Stomach smooth muscle (tissue), 2 donors: ENCODE results near the gene TBL3.

Experiments used
- H3K27ac ChIP-seq: one replicate; pipeline ENCODE4 v1.7.0; 2013; ENCODE audit warnings: mild to moderate bottlenecking, low read length, inconsistent platforms
- H3K27me3 ChIP-seq, 2 donors: one replicate each; pipeline ENCODE4 v1.7.0; 2013; ENCODE audit warnings: low read length in 2 of 2; ENCODE audit not compliant: insufficient read depth in 2 of 2, control insufficient read depth in 1 of 2
- H3K36me3 ChIP-seq, 2 donors: one replicate each; pipeline ENCODE4 v1.7.0; 2013; ENCODE audit warnings: low read length in 2 of 2; ENCODE audit not compliant: control insufficient read depth in 2 of 2, insufficient read depth in 2 of 2
- H3K4me1 ChIP-seq: one replicate; pipeline ENCODE4 v1.7.0; 2013; ENCODE audit warnings: low read length; ENCODE audit not compliant: control insufficient read depth, insufficient read depth
- H3K4me3 ChIP-seq, 2 donors: one replicate each; pipeline ENCODE4 v1.7.0; 2013; ENCODE audit warnings: low read length in 2 of 2
- H3K9ac ChIP-seq, 2 donors: one replicate each; pipeline ENCODE4 v1.7.0; 2013; ENCODE audit warnings: low read length in 2 of 2, mild to moderate bottlenecking in 1 of 2
- H3K9me3 ChIP-seq, 2 donors: one replicate each; pipeline ENCODE4 v1.7.0; 2013; ENCODE audit warnings: low read length in 2 of 2; ENCODE audit not compliant: control insufficient read depth in 2 of 2
- donor health status: healthy.
- donor health status: Pancreatic carcinoma.

The TBL3 gene

GRCh38 chr16:1978476-1979120 is 6.7 kb downstream of the TBL3 start:
- Histone ChIP-seq H3K27ac (no peak overlapping the region), H3K4me3 (no peak overlapping the region)

GRCh38 chr16:1979271-1980029 is 7.6 kb downstream of the TBL3 start:
- no peak overlapping the region for H3K9ac ChIP-seq
- H3K4me1 ChIP-seq, result peaks cover 12% of the 10 kb centered on the region
- H3K36me3 ChIP-seq, result peaks cover 35 to 36% of the 10 kb centered on the region in 2 donors
- no peaks in the 10 kb centered on the region for H3K9me3 ChIP-seq
- peaks cover 51 to 55% of the 10 kb centered on the region in 2 donors for H3K27me3 ChIP-seq
- no peak overlapping the region for H3K27ac ChIP-seq
- no peak overlapping the region for H3K4me3 ChIP-seq

More at GRCh38 chr16:1978476-1979120, 6.7 kb downstream of the TBL3 start:
- no peak overlapping the region for H3K9ac ChIP-seq
- peaks cover 11% of the 10 kb centered on the region for H3K4me1 ChIP-seq
- H3K27me3 ChIP-seq, result peaks cover 53 to 58% of the 10 kb centered on the region in 2 donors
- no peaks in the 10 kb centered on the region for H3K9me3 ChIP-seq
- peaks cover 35 to 39% of the 10 kb centered on the region in 2 donors for H3K36me3 ChIP-seq

- H3K9ac ChIP-seq, result no peak overlapping the region
- no peaks in the 10 kb centered on the region for H3K9me3 ChIP-seq
- peaks cover 46 to 49% of the 10 kb centered on the region in 2 donors for H3K27me3 ChIP-seq
- no peak overlapping the region for H3K4me3 ChIP-seq
- peaks cover 20% of the 10 kb centered on the region for H3K4me1 ChIP-seq
- no peak overlapping the region for H3K27ac ChIP-seq
- H3K36me3 ChIP-seq, result peaks cover 27 to 29% of the 10 kb centered on the region in 2 donors
Measured at GRCh38 chr16:1980030-1980769, 8.3 kb downstream of the TBL3 start.

- Histone ChIP-seq H3K36me3 (peaks cover 22 to 26% of the 10 kb centered on the region in 2 donors), H3K4me3 (no peak overlapping the region), H3K9ac (no peak overlapping the region), H3K27ac (no peak overlapping the region), H3K9me3 (no peaks in the 10 kb centered on the region), H3K4me1 (peaks cover 24% of the 10 kb centered on the region), H3K27me3 (peaks cover 46 to 47% of the 10 kb centered on the region in 2 donors)
Measured at GRCh38 chr16:1980770-1981087, 8.9 kb downstream of the TBL3 start.

- H3K27me3 ChIP-seq, result peaks cover 44 to 46% of the 10 kb centered on the region in 2 donors
- H3K9me3 ChIP-seq, result no peaks in the 10 kb centered on the region
- no peak within 1 kb of the TSS for H3K9ac ChIP-seq
- peaks cover 24% of the 10 kb centered on the region for H3K4me1 ChIP-seq
- no peak within 1 kb of the TSS for H3K27ac ChIP-seq
- peaks cover 23 to 26% of the 10 kb centered on the region in 2 donors for H3K36me3 ChIP-seq
- no peak within 1 kb of the TSS for H3K4me3 ChIP-seq
Measured at GRCh38 chr16:1981398-1981836, 9.6 kb downstream of the TBL3 start, which contains the start of gene NOXO1. TSS of gene NOXO1 (minus strand) at chr16:1981469. CDS start at chr16:1981179, 290 bp downstream.

GRCh38 chr16:1982013-1982433 is 10.2 kb downstream of the TBL3 start:
- no peaks in the 10 kb centered on the region for H3K9me3 ChIP-seq
- no peak overlapping the region for H3K4me3 ChIP-seq
- no peak overlapping the region for H3K9ac ChIP-seq
- H3K36me3 ChIP-seq, result peaks cover 20 to 25% of the 10 kb centered on the region in 2 donors
- H3K4me1 ChIP-seq, result peaks cover 24% of the 10 kb centered on the region
- no peak overlapping the region for H3K27ac ChIP-seq
- peaks cover 40 to 43% of the 10 kb centered on the region in 2 donors for H3K27me3 ChIP-seq

GRCh38 chr16:1982991-1983543 is 11.2 kb downstream of the TBL3 start:
- Histone ChIP-seq H3K9me3 (no peaks in the 10 kb centered on the region), H3K4me3 (peak overlapping the region; percentile 63 to 76), H3K36me3 (peaks cover 11 to 18% of the 10 kb centered on the region in 2 donors), H3K9ac (no peak overlapping the region), H3K27ac (no peak overlapping the region), H3K27me3 (peaks cover 35 to 42% of the 10 kb centered on the region in 2 donors), H3K4me1 (peaks cover 24% of the 10 kb centered on the region)

GRCh38 chr16:1983544-1984346 is 11.9 kb downstream of the TBL3 start, which contains the start of gene GFER:
TSS of gene GFER (plus strand) at chr16:1984193. CDS start at chr16:1984219, 26 bp downstream.
- no peak within 1 kb of the TSS for H3K27ac ChIP-seq
- H3K9ac ChIP-seq, result peak within 1 kb of the TSS; percentile 64 to 72
- peaks cover 24% of the 10 kb centered on the region for H3K4me1 ChIP-seq
- peak within 1 kb of the TSS; percentile 63 to 76 for H3K4me3 ChIP-seq
- no peaks in the 10 kb centered on the region for H3K9me3 ChIP-seq
- peaks cover 11 to 16% of the 10 kb centered on the region in 2 donors for H3K36me3 ChIP-seq
- peaks cover 38 to 40% of the 10 kb centered on the region in 2 donors for H3K27me3 ChIP-seq

GRCh38 chr16:1984347-1985225 is 12.7 kb downstream of the TBL3 start:
- Histone ChIP-seq H3K4me3 (peak overlapping the region; percentile 63 to 76), H3K9me3 (no peaks in the 10 kb centered on the region), H3K4me1 (peaks cover 24% of the 10 kb centered on the region), H3K27me3 (peaks cover 40 to 42% of the 10 kb centered on the region in 2 donors), H3K27ac (no peak overlapping the region), H3K9ac (peak overlapping the region; percentile 62 to 72), H3K36me3 (peaks cover 11 to 16% of the 10 kb centered on the region in 2 donors)
